WTC11 (cell line): ENCODE results near the gene PAM16. TPM values are rescaled to one million over a fixed set of nuclear protein-coding genes. Genes with fewer than 3 reads are reported as not detected.
A peak's percentile ranks its signal among the peaks of the same experiment; 100 is the strongest.

Experiments used
- ATAC-seq: fragments of 200-7000 bp; cut with Tn5 transposase; 2 replicates; pipeline ENCODE4 v1.10.0; 2021; ENCODE audit warnings: mild to moderate bottlenecking, moderate library complexity
- CTCF ChIA-PET: fragments of 300-600 bp; sonication (Branson Sonifier 250); formaldehyde crosslinking; loops from one replicate; lab custom pipeline; 2021; ENCODE audit warnings: antibody characterized with exemption; lab: Charles Lee
- POLR2A ChIA-PET: fragments of 350-600 bp; sonication (Branson Sonifier 250); formaldehyde crosslinking; loops from one replicate; lab custom pipeline; 2021; ENCODE audit warnings: antibody characterized with exemption; lab: Charles Lee
- DNase-seq: peaks from one replicate; pipeline ENCODE4 v3.0.0; 2021; ENCODE audit warnings: low spot score
- H3K27ac Mint-ChIP-seq: 2 replicates; pipeline ENCODE4 v1.8.0; 2021; ENCODE audit warnings: mixed read lengths
- H3K27me3 Mint-ChIP-seq: 2 replicates; pipeline ENCODE4 v1.8.0; 2021; ENCODE audit warnings: low read depth, mild to moderate bottlenecking, moderate library complexity, mixed read lengths
- H3K36me3 Mint-ChIP-seq: 2 replicates; pipeline ENCODE4 v1.8.0; 2021; ENCODE audit warnings: mixed read lengths
- H3K4me1 Mint-ChIP-seq: 2 replicates; pipeline ENCODE4 v1.8.0; 2022; ENCODE audit warnings: mixed read lengths
- H3K4me3 Mint-ChIP-seq: 2 replicates; pipeline ENCODE4 v1.8.0; 2021; ENCODE audit warnings: mild to moderate bottlenecking, moderate library complexity, mixed read lengths
- H3K9me3 Mint-ChIP-seq: 2 replicates; pipeline ENCODE4 v1.8.0; 2021; ENCODE audit warnings: mixed read lengths
- ARID4B ChIP-seq: sonication (generic); formaldehyde crosslinking; IDR thresholded peaks from 2 replicates; pipeline ENCODE4 v1.8.0; 2023; ENCODE audit warnings: missing genetic modification reagents, mild to moderate bottlenecking, borderline replicate concordance
- ATF6 ChIP-seq: sonication (generic); formaldehyde crosslinking; IDR thresholded peaks from 2 replicates; pipeline ENCODE4 v1.8.1; 2023; ENCODE audit warnings: mild to moderate bottlenecking, missing genetic modification reagents
- CDX4 ChIP-seq: fragments of 250-450 bp; sonication (Bioruptor Pico); IDR thresholded peaks from 2 replicates; pipeline ENCODE4 v1.9.0; 2021; ENCODE audit warnings: moderate library complexity, mild to moderate bottlenecking, inconsistent platforms, borderline replicate concordance
- ERG ChIP-seq: fragments of 250-450 bp; sonication (Bioruptor Pico); IDR thresholded peaks from 2 replicates; pipeline ENCODE4 v1.8.0; 2021; ENCODE audit warnings: mild to moderate bottlenecking
- ETV6 ChIP-seq: sonication (generic); formaldehyde crosslinking; IDR thresholded peaks from 2 replicates; pipeline ENCODE4 v1.8.1; 2022; ENCODE audit warnings: mild to moderate bottlenecking, missing genetic modification reagents
- GRHL2 ChIP-seq: fragments of 250-450 bp; sonication (Bioruptor Pico); IDR thresholded peaks from 2 replicates; pipeline ENCODE4 v1.8.0; 2022; ENCODE audit warnings: mild to moderate bottlenecking, moderate library complexity; ENCODE audit not compliant: insufficient replicate concordance, severe bottlenecking
- IRF2 ChIP-seq: sonication (generic); formaldehyde crosslinking; IDR thresholded peaks from 2 replicates; pipeline ENCODE4 v1.8.0; 2022; ENCODE audit warnings: low read depth, missing genetic modification reagents, borderline replicate concordance
- JUN ChIP-seq: sonication (generic); formaldehyde crosslinking; IDR thresholded peaks from 2 replicates; pipeline ENCODE4 v1.8.0; 2023; ENCODE audit warnings: mild to moderate bottlenecking, missing genetic modification reagents
- MXD4 ChIP-seq: fragments of 250-450 bp; sonication (Bioruptor Pico); IDR thresholded peaks from 2 replicates; pipeline ENCODE4 v1.8.0; 2021; ENCODE audit warnings: mild to moderate bottlenecking, moderate library complexity, borderline replicate concordance
- NFATC4 ChIP-seq: fragments of 250-450 bp; sonication (Bioruptor Pico); IDR thresholded peaks from 2 replicates; pipeline ENCODE4 v1.9.0; 2021; ENCODE audit warnings: mild to moderate bottlenecking
- NR3C1 ChIP-seq: sonication (generic); formaldehyde crosslinking; conservative IDR thresholded peaks from 2 replicates; pipeline ENCODE4 v1.8.1; 2023; ENCODE audit warnings: low read depth, mild to moderate bottlenecking, missing genetic modification reagents
- RORB ChIP-seq: fragments of 250-450 bp; sonication (Bioruptor Pico); IDR thresholded peaks from 2 replicates; pipeline ENCODE4 v1.9.0; 2021; ENCODE audit warnings: mild to moderate bottlenecking
- SMAD4 ChIP-seq: sonication (generic); formaldehyde crosslinking; IDR thresholded peaks from 2 replicates; pipeline ENCODE4 v1.8.0; 2022; ENCODE audit warnings: mild to moderate bottlenecking, missing genetic modification reagents
- SOX15 ChIP-seq: fragments of 250-450 bp; sonication (Bioruptor Pico); IDR thresholded peaks from 2 replicates; pipeline ENCODE4 v1.9.0; 2021; ENCODE audit warnings: mild to moderate bottlenecking
- ZNF121 ChIP-seq: sonication (generic); formaldehyde crosslinking; IDR thresholded peaks from 2 replicates; pipeline ENCODE4 v1.8.0; 2023; ENCODE audit warnings: missing genetic modification reagents
- ZNF138 ChIP-seq: sonication (generic); formaldehyde crosslinking; conservative IDR thresholded peaks from 2 replicates; pipeline ENCODE4 v1.8.1; 2022; ENCODE audit warnings: mild to moderate bottlenecking, moderate library complexity, missing genetic modification reagents
- total RNA-seq: library from RNA; stranded (reverse); gene quantifications from 3 replicates; pipeline ENCODE4 v1.2.3, GENCODE V29; 2021

The PAM16 gene
- total RNA-seq, 1 experiment from 2014 or later: 88.9 TPM

GRCh38 chr16:4324492-4325252 lies 26.4 kb downstream of the PAM16 start (continued):
- TF ChIP-seq NFATC4 (no peak), NR3C1 (CRISPR knock-in tag) (no peak), ERG (no peak), IRF2 (CRISPR knock-in tag) (no peak)

GRCh38 chr16:4323845-4324488 lies 27.2 kb downstream of the PAM16 start:
- no peak for TF ChIP-seq ETV6 (CRISPR knock-in tag)
- TF ChIP-seq ATF6 (CRISPR knock-in tag): no peak
- no peak for TF ChIP-seq RORB (CRISPR knock-in tag)

GRCh38 chr16:4323071-4323844 lies 27.9 kb downstream of the PAM16 start:
- H3K36me3 Mint-ChIP-seq: no peaks in the 10 kb centered on the region
- no peak overlapping the region for H3K27ac Mint-ChIP-seq

More at GRCh38 chr16:4323845-4324488, 27.2 kb downstream of the PAM16 start:
- H3K4me1 Mint-ChIP-seq: peaks cover 29% of the 10 kb centered on the region
- no peaks in the 10 kb centered on the region for H3K27me3 Mint-ChIP-seq
- ChIA-PET POLR2A (interaction anchor here (0.6 to 1.4 kb wide), 8 partner anchors 8 to 80 kb away, joined by 3 to 10 read pairs (median 4); partner anchors contain the start of gene GLIS2), CTCF (interaction anchor here (0.7 to 9.2 kb wide), 18 partner anchors 9 to 301 kb away, joined by 3 to 91 read pairs (median 5); partner anchors contain the start of genes GLIS2, MGRN1 and PAM16)
- DNase-seq: peak; percentile 68
- H3K9me3 Mint-ChIP-seq: no peaks in the 10 kb centered on the region
- H3K4me3 Mint-ChIP-seq: no peak overlapping the region
- peak overlapping the region; percentile 93 for H3K27ac Mint-ChIP-seq
- ATAC-seq: peak; percentile 75
- H3K36me3 Mint-ChIP-seq: no peaks in the 10 kb centered on the region

More at GRCh38 chr16:4323071-4323844, 27.9 kb downstream of the PAM16 start:
- Mint-ChIP-seq H3K9me3 (no peaks in the 10 kb centered on the region), H3K4me1 (peaks cover 31% of the 10 kb centered on the region), H3K27me3 (no peaks in the 10 kb centered on the region), H3K4me3 (no peak overlapping the region)
- DNase-seq: no peak
- ChIA-PET POLR2A (interaction anchor here (0.7 to 1.4 kb wide), 5 partner anchors 13 to 52 kb away, joined by 3 to 10 read pairs (median 4); no protein-coding TSS in a partner anchor), CTCF (interaction anchor here (0.7 to 9.2 kb wide), 15 partner anchors 8 to 80 kb away, joined by 3 to 91 read pairs (median 5); partner anchors contain the start of genes GLIS2 and PAM16)
- ATAC-seq: no peak
- no peak for TF ChIP-seq ETV6 (CRISPR knock-in tag)
- no peak for TF ChIP-seq CDX4
- TF ChIP-seq SMAD4 (CRISPR knock-in tag): no peak
- TF ChIP-seq ZNF138 (CRISPR knock-in tag): no peak
- TF ChIP-seq MXD4 (CRISPR knock-in tag): no peak
- TF ChIP-seq SOX15: no peak
- TF ChIP-seq GRHL2 (CRISPR knock-in tag): no peak
- no peak for TF ChIP-seq ARID4B (CRISPR knock-in tag)
- no peak for TF ChIP-seq NR3C1 (CRISPR knock-in tag)
- TF ChIP-seq ZNF121: no peak
- no peak for TF ChIP-seq JUN (CRISPR knock-in tag)
